Measurements from ENCODE around the gene COX20. TPM values are rescaled to one million over a fixed set of nuclear protein-coding genes. Genes with fewer than 3 reads are reported as not detected.

The COX20 gene, protein sequence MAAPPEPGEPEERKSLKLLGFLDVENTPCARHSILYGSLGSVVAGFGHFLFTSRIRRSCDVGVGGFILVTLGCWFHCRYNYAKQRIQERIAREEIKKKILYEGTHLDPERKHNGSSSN
- 11.5 and 15.9 TPM in 2 replicates for total RNA-seq

DNA sequence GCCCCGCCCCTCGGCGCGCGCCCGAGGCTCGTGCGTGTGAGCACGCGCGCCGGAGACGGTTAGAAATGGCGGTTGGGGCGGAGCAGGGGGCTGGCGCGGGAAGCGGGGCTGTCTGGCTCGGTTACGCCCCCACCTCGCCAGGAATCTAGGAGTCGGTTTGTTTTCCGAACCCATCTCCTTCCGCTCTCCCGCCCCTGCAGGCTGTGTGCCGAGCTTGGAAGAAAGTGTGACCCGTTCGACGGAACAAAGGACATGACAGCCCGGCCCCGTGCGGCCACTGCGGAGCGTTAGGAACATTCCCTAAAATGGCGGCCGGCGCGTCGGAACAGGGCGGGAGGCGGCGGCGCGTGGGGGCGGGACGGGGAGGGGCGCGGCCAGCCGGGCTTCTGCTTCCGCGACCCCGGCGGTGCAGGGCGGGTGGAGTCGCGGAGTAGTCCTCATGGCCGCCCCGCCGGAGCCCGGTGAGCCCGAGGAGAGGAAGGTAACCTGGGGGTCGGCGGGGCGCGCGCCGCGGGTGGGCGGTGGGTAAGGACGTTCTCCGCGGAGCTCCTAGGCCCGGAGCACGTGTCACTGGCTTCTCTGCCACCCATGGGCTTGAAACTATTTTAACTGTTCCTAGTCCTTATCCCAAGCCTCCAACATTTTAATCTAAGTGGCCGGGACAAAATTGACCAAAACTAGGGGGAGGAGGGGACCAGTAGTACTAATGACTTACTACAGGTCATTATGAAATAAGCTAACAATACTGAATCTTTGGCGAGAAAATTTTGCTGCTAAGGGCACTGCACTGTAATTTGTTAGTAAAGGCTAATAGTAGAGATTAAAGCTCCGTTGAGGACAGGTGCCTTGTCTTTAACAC is at the start of gene COX20:
COX20 (plus strand) TSS at position 383 of the 859 bp plus-strand sequence; CDS start at position 440, 57 bp downstream.

DNA sequence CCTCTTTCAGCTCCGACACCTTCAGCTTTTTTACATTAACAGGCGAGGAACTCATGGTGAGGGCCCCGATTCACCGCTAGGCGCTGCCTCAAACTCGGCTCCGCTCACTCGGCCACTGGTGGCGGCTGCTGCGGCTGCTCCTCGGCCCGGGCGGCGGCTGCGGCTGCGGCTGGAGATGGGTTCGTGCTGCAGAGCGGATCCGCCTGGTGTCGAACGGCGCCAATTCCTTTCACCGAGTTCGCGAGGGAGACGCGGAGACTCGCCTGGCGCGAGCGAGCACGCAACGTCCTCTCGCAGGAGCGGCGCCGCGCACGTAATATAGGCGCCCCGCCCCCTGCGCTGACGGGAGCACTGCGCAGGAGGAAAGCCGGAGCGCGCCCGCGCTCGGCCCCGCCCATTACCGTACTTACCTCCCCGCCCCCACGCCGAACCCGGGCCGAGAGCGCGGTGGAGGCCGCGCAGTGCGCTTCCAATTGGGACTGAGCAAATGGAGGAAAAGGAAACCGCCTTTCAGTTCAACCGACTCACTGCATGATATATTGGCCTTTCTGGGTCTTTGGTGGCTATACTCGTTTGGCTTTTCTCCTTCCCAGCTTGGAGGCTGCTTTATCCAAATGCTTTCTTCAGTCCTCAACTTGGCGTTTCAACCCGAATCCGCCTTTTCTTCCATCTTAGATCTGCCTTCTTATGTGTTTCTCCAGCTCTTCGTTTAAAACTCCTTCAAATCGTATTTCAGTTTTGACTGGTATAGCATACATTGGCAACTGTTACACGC is 29.0 kb downstream of the COX20 start, which contains the start of gene HNRNPU:
HNRNPU (minus strand) TSS at position 291 of the 775 bp plus-strand sequence; CDS start at position 55, 236 bp downstream.

Other genes starting within 250 kb of the COX20 start
- gene DESI2, start 182.5 kb upstream of the COX20 start, total RNA-seq, result 46.8 and 52.1 TPM in 2 replicates
- gene HNRNPU, start 28.9 kb downstream of the COX20 start, total RNA-seq, result 396 and 399 TPM in 2 replicates

Data from endothelial cell of coronary artery (primary cell).